NK-92 treated with Interleukin-12 subunit alpha and Interleukin-12 subunit beta, amount 100 ng/mL, for 24 hours (cell line): ENCODE measurements around the gene IFITM2.

Experiments
- DNase-seq: peaks from one replicate; lab custom pipeline; 2025; lab: John Stamatoyannopoulos, UW

Gene IFITM2

DNA sequence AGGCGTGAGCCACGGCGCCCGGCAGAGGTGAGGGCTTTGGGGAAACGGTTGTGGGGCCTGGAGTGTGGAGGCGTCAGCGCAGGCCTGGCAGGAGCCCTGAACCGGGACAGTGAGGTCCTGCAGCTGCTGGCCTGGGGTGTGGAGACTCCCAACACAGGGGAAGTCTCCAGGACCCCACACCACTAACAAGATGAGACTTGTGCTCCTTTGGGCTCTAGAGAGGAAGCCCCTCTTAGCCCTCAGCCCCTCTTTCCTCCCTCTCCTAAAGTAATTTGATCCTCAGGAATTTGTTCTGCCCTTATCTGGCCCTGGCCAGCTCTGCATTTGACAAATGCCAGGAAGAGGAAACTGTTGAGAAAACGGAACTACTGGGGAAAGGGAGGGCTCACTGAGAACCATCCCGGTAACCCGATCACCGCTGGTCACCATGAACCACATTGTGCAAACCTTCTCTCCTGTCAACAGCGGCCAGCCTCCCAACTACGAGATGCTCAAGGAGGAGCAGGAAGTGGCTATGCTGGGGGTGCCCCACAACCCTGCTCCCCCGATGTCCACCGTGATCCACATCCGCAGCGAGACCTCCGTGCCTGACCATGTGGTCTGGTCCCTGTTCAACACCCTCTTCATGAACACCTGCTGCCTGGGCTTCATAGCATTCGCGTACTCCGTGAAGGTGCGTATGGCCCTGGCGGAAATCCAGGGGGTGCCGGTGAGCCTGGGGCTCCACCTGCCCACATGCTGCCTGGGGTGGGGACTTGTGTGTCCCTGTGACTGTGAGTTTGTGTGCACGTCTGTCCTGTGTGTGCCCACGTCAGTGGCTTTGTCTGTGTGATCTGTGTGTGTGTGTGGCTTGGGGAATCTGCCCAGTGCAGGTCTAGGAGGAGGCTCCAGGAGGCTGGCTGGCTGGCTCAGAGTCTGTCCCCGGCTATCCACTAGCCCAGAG lies at the start of gene IFITM2:
IFITM2 (plus strand) TSS at position 51 of the 943 bp plus-strand sequence; CDS start at position 428, 377 bp downstream.
- peak; percentile 16 for DNase-seq

DNA sequence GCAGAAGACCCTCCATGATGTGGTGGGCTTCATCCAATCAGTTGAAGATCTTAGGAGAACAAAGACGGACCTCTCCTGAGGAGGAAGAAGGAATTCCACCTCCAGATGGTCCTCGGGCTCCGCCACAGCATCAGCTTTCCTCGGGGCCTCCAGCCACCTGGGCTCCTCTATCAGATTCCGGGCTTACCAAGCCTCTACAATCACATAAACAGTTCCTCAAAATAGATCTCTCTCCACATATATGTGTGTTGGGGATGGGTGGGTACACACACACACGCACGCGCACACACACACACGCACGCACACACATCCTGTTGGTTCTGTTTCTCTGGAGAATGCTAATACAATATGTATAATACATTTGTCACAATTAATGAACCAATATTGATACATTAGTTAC lies 48.2 kb upstream of the IFITM2 start:
- no peak for DNase-seq

DNA sequence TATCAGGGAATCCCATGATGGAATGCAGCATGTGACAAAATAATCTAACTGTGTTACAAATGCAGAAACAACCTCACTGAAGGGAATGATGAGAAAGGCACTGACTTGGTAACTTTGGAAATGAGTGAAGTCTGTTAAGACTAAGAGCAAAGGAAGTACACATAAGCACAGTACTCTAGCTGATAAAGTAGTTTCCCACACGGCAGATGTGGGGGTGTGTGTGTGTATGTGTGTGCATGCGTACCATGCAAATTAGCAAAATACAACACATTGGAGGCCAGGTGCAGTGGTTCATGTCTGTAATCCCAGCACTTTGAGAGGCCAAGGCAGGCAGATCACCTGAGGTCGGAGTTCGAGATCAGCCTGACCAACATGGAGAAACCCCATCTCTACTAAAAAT lies 46.0 kb upstream of the IFITM2 start:
- no peak for DNase-seq

DNA sequence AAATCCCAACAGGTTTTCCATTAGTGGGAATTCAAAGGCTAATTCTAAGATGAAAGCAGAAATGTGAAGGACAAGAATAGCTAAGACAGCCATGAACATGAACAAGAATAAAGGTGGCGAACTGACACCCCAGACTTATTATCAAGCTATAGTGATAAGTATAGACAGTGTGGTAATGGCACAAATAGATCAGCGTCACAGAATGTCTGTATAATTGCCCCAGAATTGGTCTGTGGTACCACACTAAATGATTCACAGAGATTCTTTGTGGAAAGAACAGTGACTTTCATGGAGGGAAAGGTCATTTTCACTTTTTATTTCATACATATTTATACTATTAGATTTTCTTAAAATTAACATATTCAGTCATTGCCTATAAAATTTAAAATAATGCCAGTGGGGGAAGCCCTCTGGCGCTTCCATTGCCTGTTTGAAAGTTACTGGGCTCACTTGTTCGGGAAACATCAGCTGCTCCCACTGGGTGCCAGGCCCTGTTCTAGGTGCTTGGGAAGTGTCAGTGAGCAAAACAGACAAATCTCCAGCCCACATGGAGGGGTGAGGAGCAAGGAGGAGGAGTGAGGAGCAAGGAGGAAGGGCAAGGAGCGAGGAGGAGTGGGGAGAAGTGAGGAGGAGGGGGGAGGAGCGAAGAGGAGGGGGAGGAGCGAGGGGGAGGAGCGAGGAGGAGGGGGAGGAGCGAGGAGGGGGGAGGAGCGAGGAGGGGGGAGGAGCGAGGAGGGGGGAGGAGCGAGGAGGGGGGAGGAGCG lies 40.8 kb upstream of the IFITM2 start:
- DNase-seq: no peak

DNA sequence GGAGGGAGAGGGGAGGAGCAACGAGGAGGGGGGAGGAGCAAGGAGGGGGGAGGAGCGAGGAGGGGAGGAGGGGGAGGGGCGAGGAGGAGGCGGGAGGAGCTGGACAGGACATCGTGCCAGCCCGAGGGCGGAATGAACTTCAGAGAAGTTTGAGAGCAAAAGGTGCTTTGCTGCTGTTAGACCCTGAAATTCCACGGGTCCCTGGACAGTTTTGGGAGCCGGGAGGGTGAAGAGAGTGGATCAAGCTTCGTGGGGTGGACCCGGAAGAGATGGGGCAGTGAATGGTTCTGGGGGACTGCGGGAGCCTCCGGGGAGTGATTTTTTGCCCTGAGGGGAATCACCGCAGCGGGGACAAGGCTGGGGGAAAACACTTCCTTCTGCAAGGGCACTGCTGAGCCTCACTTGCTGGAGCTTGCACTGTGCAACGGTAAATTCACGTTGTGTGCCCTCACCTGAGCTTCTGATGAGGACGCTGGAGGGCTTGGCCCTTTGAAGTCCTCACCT lies 40.1 kb upstream of the IFITM2 start:
- DNase-seq: peak; percentile 33

DNA sequence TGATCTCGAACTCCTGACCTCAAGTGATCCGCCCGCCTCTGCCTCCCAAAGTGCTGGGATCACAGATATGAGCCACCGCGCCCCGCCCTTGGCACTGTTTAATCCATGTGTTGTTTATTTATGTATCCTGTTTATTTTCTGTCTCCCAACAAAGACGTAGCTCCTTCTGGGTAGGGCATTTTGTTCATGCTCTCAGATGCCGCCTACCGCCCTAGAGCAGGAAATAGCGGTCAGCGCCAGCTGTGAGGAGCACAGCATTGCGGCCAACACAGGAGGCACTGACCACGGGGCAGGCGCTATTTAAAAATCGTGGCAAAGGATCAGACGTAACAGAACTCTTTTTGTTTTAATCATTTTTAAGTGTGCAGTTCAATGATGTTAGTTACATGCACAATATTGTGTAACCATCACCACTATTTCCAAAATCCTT lies 38.9 kb upstream of the IFITM2 start:
- DNase-seq: peak; percentile 63

DNA sequence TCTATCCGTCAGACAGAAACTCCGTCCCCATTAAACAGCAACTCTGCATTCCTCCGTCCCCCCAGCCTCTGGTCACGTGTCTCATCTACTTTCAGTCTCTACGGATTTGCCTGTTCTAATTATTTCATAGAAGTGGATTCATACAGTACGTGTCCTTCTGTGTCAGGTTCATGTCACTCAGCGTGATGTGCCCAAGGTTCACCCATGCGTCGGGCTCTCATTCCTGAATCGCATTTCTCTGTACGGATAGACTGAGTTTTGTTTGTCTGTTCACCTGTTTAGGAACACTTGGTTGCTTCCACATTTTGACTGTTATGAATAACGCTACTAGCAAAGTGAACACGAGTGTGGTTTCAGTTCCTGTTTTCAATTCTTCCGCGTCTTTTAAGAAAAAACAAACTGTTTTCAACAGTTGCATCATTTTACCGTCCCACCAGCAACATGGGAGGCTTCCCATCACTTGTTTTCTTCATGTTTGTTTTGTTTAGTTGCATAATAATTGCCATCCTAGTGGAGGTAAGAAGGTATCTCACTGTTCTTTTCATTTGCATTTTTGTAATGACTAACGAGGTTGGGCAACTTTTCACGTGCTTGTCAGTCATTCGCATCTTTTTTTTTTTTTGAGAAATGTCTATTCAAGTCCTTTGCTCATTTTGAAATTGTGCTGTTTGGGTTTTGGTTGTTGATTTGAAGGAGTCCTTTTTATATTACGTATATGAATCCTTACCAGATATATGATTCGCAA lies 38.3 kb upstream of the IFITM2 start:
- peak; percentile 63 for DNase-seq

DNA sequence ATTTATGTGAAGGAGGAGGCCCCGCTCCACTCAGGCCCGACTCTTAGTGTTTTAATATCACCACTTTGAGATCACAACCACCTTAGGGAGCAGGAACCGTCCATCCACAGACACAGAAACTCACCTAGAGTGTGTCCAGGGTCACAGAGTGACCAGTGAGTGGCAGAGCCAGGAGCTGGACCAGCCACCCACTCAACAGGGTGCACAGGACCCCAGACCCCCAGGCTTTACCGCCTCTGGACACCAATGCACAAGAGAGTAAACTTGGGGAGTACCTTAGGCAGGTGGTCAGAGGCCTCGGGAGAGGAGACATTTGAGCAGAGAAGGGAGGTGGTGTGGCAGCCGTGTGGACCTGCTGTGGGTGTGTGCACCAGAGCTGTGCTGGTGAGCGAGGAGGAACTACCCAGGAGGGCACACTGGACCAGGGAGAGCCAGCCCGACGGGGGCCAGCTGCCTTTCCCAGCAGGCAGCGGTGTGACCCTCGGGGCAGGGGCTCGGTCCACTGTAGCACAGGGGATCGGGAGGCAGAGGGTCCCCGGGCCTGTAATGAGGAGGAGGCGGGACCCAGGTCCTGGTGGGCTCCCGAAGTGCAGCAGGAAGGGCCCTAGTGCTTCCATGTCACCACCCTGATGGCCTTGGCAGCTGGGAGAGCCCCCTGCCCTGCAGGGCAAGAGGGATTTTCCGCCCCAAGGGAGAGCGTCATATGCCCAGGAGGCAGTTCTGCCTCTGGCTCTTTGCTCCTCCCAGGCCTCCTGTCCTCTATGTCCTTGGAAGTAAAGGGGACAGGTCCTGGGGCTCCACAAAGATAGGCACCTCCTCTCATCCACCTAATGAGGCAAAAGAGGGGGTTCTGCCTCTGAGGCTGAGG lies 36.9 kb upstream of the IFITM2 start:
- no peak for DNase-seq

DNA sequence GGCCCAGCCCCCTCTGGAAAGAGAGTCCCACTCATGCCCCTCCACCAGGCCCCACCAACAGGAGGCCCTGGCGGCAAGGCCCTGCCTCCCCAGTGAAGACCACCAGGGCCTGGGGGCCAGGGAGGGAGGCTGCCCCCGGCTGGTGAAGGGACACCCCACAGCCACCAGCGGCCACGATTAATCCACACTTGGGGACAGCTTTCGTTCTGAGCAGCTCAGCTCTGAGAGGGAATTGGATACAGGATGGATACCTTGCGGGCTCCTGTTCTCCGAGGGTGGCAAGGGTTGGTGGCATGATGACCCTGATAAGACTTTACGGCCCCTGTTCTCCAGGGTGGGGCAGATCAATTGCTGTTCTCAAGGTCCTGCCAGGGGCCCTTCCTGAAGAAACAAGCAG lies 36.3 kb upstream of the IFITM2 start:
- no peak for DNase-seq

DNA sequence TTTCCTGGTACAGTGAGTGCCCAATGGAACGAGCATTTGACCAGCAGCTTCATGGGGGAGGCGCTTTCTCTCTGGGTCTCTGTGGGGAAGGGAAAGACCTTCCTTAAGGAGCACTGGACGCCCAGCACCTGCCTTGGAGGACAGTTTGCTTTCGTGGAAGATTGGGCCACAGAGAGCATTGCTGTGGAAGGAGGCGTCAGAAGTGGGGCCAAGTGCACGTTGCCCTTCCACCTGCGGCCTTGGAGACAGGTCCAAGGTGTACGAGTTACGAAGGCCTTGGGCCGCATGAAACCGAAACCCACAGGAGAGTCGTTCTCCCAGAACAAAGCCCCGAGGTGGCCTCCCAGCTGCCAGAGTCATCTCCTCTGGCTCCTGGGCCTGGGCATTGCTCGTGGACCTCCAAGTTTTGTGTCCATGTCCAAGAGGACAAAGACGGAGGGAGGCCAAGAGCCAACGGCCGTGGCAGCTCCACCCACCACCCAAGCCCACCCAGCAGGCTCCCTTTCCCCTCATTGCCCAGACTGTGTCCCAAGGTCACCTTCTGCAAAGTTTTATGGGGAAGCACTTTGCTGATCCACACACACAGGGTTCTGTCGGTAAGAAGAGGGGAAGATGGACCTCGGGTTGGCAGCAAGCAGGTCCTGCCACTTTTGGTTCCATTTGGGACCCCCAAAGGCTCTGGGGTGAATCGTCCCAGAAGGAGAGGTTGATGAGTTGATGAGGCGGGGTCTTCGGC lies 35.3 kb upstream of the IFITM2 start:
- DNase-seq: no peak

DNA sequence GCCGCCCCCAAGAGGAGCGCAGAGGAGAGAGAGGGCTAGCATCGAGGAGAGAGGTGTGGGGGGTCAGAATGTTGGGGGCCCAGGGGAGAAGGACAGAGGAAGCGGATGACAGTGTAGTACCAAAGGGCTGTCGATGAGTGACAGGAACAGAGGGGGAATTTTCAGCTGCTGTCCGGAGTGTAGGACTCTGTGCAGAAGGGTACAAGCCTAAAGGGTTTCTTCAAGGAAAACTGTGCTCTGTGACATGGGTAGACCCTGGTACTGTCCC lies 34.8 kb upstream of the IFITM2 start:
- no peak for DNase-seq

DNA sequence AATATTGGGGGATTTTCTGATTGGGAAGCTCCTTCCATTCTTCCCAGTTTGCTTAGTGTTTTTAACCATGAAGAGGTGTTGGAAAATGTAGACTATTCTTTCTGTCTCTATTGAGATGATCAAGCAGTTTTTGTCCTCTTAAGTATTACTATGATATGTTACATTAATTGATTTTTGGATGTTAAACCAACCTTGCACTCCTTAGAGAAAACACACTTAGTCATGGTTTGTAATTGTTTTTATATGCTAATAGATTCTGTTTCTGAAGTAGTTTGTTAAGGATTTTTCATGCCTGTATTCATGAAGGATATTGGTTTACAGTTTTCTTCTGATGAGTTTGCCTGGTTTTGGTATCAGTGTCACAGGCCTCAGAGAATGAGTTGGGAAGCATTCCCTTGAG lies 31.4 kb upstream of the IFITM2 start:
- no peak for DNase-seq

DNA sequence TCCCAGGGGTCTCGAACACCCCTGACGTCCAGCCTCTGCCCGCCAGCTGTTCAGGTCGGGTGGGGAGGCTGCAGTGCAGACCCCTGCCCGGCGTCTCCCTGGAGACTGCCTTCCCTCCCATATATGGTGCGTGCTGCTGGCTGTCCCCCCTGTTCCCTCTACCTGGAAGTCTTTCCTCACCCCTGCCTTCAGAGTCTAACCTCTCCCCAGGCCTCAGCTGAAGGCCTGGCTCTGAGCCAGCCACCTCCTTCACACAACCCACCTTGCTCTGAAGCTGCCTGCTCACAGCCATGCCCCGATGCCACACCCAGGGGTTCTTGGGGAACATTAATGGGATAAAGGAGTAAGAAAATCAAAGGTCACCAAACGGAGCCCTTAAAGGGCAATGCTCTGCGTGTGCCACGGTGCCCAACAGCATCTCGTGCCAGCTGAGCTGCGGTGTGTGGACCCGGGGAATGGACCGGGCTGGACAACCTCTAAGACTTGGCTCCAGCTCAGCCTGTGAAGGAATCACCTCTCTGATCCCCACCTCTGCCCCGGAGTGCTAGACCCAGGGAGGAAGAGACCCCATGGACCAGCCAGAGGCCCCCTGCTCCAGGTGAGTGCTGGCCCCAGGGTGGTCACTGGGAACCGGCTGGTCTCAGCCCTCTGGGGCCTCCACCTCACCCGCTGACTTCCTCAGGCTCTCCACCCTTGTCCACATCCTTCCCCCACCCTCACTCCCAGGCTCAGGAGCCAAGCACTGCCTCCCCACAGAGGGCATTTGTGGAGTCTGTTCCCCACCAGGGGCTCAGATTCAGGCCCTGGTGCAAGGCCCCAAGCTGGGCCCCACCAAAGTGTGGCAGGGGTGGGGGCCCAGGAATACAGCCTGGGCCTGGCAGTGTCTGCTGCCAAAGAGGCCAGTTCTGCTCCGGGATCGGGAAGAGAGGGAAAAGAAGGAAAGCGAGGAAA lies 29.3 kb upstream of the IFITM2 start, which contains the start of gene NLRP6:
NLRP6 (plus strand) TSS at position 407 of the 951 bp plus-strand sequence; CDS start at position 570, 163 bp downstream.
- DNase-seq: no peak

DNA sequence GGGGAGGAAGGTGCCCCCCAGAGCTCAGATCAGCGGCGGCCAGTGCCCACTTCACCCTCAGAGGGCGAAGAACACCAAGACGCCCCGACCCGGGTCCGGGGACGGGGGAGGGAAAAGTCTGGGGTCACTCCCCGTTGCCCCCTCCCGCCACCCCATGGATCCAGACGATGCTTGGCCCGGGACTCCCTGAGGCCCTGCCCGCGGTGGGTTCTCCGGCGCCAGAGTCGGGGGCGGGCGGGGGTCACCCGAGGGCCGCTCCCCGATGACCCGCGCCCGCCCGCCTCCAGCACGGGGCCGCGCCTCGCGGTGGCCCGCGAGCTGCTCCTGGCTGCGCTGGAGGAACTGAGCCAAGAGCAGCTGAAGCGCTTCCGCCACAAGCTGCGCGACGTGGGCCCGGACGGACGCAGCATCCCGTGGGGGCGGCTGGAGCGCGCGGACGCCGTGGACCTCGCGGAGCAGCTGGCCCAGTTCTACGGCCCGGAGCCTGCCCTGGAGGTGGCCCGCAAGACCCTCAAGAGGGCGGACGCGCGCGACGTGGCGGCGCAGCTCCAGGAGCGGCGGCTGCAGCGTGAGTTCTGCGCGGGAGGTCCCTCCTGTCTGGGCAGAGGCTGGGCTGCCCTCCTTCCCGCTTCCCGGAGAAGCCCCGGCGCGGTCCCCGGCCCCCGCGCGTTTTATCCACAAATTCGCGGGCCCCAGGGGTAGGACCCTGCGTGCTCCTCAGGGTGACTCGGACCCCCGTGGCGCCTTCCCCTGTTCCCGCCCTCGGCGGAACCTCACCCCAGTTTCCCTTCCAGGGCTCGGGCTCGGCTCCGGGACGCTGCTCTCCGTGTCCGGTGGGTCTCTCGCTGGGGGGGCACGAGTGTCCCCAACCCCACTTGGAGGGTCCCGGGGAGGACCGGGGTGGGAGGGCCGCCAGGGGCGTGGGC lies 28.3 kb upstream of the IFITM2 start:
- no peak for DNase-seq

DNA sequence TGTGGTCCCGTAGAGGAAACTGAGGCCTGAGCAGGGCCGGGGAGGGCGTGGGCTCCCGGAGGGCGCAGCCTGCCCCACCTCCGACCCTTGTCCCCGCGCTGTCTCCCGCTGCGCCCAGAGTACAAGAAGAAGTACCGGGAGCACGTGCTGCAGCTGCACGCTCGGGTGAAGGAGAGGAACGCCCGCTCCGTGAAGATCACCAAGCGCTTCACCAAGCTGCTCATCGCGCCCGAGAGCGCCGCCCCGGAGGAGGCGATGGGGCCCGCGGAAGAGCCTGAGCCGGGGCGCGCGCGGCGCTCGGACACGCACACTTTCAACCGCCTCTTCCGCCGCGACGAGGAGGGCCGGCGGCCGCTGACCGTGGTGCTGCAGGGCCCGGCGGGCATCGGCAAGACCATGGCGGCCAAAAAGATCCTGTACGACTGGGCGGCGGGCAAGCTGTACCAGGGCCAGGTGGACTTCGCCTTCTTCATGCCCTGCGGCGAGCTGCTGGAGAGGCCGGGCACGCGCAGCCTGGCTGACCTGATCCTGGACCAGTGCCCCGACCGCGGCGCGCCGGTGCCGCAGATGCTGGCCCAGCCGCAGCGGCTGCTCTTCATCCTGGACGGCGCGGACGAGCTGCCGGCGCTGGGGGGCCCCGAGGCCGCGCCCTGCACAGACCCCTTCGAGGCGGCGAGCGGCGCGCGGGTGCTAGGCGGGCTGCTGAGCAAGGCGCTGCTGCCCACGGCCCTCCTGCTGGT lies 27.5 kb upstream of the IFITM2 start:
- no peak for DNase-seq

DNA sequence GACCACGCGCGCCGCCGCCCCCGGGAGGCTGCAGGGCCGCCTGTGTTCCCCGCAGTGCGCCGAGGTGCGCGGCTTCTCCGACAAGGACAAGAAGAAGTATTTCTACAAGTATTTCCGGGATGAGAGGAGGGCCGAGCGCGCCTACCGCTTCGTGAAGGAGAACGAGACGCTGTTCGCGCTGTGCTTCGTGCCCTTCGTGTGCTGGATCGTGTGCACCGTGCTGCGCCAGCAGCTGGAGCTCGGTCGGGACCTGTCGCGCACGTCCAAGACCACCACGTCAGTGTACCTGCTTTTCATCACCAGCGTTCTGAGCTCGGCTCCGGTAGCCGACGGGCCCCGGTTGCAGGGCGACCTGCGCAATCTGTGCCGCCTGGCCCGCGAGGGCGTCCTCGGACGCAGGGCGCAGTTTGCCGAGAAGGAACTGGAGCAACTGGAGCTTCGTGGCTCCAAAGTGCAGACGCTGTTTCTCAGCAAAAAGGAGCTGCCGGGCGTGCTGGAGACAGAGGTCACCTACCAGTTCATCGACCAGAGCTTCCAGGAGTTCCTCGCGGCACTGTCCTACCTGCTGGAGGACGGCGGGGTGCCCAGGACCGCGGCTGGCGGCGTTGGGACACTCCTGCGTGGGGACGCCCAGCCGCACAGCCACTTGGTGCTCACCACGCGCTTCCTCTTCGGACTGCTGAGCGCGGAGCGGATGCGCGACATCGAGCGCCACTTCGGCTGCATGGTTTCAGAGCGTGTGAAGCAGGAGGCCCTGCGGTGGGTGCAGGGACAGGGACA lies 26.7 kb upstream of the IFITM2 start:
- no peak for DNase-seq
